Heart right ventricle (tissue), 16 donors: ENCODE measurements around the gene EDIL3. TPM values are rescaled to one million over a fixed set of nuclear protein-coding genes. Genes with fewer than 3 reads are reported as not detected.

Experiments
- ATAC-seq, 8 donors: fragments of 200-7000 bp; cut with Tn5 transposase; one replicate each; pipeline ENCODE4 v1.9.1; 2020; ENCODE audit warnings: mild to moderate bottlenecking in 8 of 8, moderate library complexity in 8 of 8, moderate number of reproducible peaks in 1 of 8
- DNase-seq, 2 donors: peaks; one replicate each; pipeline ENCODE4 v3.0.0-alpha.2; 2020
- H3K27ac ChIP-seq, 10 donors: fragments of 200-600 bp; sonication (generic) in 2 of 10; one replicate each; pipeline versions ENCODE4 v1.5.0 to v1.8.0; 2020 to 2022; ENCODE audit warnings: mild to moderate bottlenecking in 3 of 10
- H3K27me3 ChIP-seq, 7 donors: fragments of 200-600 bp; one replicate each; pipeline ENCODE4 v1.8.0; 2021 to 2022; ENCODE audit warnings: mild to moderate bottlenecking in 2 of 7
- H3K36me3 ChIP-seq, 9 donors: fragments of 200-600 bp; sonication (generic) in 1 of 9; one replicate each; pipeline versions ENCODE4 v1.5.0 to v1.8.0; 2020 to 2022; ENCODE audit warnings: mild to moderate bottlenecking in 2 of 9
- H3K4me1 ChIP-seq, 9 donors: fragments of 200-600 bp; sonication (generic) in 1 of 9; one replicate each; pipeline versions ENCODE4 v1.5.0 to v1.8.0; 2020 to 2022; ENCODE audit warnings: mild to moderate bottlenecking in 4 of 9
- H3K4me3 ChIP-seq, 10 donors: fragments of 200-600 bp; sonication (generic) in 2 of 10; one replicate each; pipeline versions ENCODE4 v1.5.0 to v1.8.0; 2020 to 2022; ENCODE audit warnings: mild to moderate bottlenecking in 7 of 10, moderate library complexity in 2 of 10
- H3K9me3 ChIP-seq, 11 donors: fragments of 200-600 bp in 10 of 11; sonication (generic) in 2 of 11; one replicate each; pipeline versions ENCODE4 v1.5.0 to v1.8.0; 2013 to 2022; ENCODE audit warnings: mild to moderate bottlenecking in 2 of 11, control low read depth in 1 of 11, moderate library complexity in 1 of 11
- WGBS, 2 donors: extraction: QIAGEN DNeasy Blood & Tissue Kit; methylation state at CpG; one replicate each; pipeline ENCODE4 v1.1.7; 2013; ENCODE audit warnings: inconsistent platforms in 1 of 2; 5-methylcytosine and 5-hydroxymethylcytosine counted together
- intact Hi-C, 10 donors: fragments of 100-400 bp; cut with DNase I; formaldehyde crosslinking; loops; one replicate each; pipeline versions ENCODE4 v1.11.1 to v1.14.2; 2022
- long read RNA-seq, 3 donors: library from polyadenylated mRNA; unstranded; transcript quantifications; one replicate each; pipeline ENCODE4 v2.0.0, GENCODE V29; 2020 to 2021
- polyA plus RNA-seq, 2 donors: library from polyadenylated mRNA; stranded (reverse); fragments of 200-250 nt; gene quantifications; one replicate each; pipeline ENCODE4 v1.2.3, GENCODE V29; 2013
- total RNA-seq, 10 donors: library from RNA; stranded (reverse); fragmentation: NEBNext Ultra II Directional in 3 of 10; extraction: Animal tissue kit (Norgen Biotek cat#: 25700) in 3 of 10; gene quantifications; one replicate each; pipeline versions ENCODE4 v1.2.1 to v1.2.4, GENCODE V29; 2021 to 2023
- TF ChIP-seq, protein P1 (sequence below), 9 donors: fragments of 200-600 bp; sonication (generic) in 2 of 9; IDR thresholded peaks; one replicate each; pipeline versions ENCODE4 v1.5.0 to v1.8.0; 2021 to 2022; ENCODE audit warnings: antibody characterized with exemption in 9 of 9, mild to moderate bottlenecking in 5 of 9, moderate library complexity in 1 of 9
- donor health status: Arrhythmogenic right ventricular cardiomyopathy.
- donor health status: ischemic (EF 13 %, LVEDD 7.1; RV severe dilation, severe dysfunction).
- donor health status: healthy with polysubstance abuse.
- donor health status: DM: no; HTN: yes; CAD: no.
- donor health status: DM: no; HTN: no; CAD: no.
- donor health status: ischemic (EF 25% LVEDD 6.9; RV normal size, moderate dysfunction).
- donor health status: ischemic (EF 25% LVEDD 5.7; RV mildly dilated, moderate dysfunction).
- donor health status: healthy.
- donor health status: DM: yes; HTN: yes; CAD: no.
- donor health status: Ischemic cardiomyopathy.
- donor health status: ischemic (EF 35%, LVEDD 5.7; RV mildly dilated, moderate dysfunction).
- donor health status: nonischemic (EF 11% LVEDD 7.7; RV severe dilation, severe dysfunction).
- donor health status: DM: yes; HTN: yes; CAD: no.
- donor health status: PGD.
- donor health status: ischemic (EF 29% LVEDD 5.4; RV normal size, mild dysfunction).
- donor health status: nonischemic (EF 23%, LVEDD 6.1; RV moderate dilation, normal function).

The EDIL3 gene, protein sequence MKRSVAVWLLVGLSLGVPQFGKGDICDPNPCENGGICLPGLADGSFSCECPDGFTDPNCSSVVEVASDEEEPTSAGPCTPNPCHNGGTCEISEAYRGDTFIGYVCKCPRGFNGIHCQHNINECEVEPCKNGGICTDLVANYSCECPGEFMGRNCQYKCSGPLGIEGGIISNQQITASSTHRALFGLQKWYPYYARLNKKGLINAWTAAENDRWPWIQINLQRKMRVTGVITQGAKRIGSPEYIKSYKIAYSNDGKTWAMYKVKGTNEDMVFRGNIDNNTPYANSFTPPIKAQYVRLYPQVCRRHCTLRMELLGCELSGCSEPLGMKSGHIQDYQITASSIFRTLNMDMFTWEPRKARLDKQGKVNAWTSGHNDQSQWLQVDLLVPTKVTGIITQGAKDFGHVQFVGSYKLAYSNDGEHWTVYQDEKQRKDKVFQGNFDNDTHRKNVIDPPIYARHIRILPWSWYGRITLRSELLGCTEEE
- 10 to 100 TPM in 1 of 10 donors, 1 to 10 TPM in 9; 2.4 to 10.0 (median 4.8) TPM for total RNA-seq
- 1 to 10 TPM; 1.6 to 1.8 TPM for polyA plus RNA-seq
- long read RNA-seq, donor 1, partial matches to known transcripts, result 0 of 1 reads
- long read RNA-seq, donor 1, other reads (novel, unspliced or antisense), result 1 of 1 reads
- long read RNA-seq, donor 2, full-length matches to known transcripts, result 3 of 4 reads
- long read RNA-seq, donor 2, partial matches to known transcripts, result 0 of 4 reads
- long read RNA-seq, donor 2, other reads (novel, unspliced or antisense), result 1 of 4 reads
- long read RNA-seq, donor 3, full-length matches to known transcripts, result 3 of 9 reads
- long read RNA-seq, donor 3, partial matches to known transcripts, result 2 of 9 reads
- long read RNA-seq, donor 3, other reads (novel, unspliced or antisense), result 4 of 9 reads

DNA sequence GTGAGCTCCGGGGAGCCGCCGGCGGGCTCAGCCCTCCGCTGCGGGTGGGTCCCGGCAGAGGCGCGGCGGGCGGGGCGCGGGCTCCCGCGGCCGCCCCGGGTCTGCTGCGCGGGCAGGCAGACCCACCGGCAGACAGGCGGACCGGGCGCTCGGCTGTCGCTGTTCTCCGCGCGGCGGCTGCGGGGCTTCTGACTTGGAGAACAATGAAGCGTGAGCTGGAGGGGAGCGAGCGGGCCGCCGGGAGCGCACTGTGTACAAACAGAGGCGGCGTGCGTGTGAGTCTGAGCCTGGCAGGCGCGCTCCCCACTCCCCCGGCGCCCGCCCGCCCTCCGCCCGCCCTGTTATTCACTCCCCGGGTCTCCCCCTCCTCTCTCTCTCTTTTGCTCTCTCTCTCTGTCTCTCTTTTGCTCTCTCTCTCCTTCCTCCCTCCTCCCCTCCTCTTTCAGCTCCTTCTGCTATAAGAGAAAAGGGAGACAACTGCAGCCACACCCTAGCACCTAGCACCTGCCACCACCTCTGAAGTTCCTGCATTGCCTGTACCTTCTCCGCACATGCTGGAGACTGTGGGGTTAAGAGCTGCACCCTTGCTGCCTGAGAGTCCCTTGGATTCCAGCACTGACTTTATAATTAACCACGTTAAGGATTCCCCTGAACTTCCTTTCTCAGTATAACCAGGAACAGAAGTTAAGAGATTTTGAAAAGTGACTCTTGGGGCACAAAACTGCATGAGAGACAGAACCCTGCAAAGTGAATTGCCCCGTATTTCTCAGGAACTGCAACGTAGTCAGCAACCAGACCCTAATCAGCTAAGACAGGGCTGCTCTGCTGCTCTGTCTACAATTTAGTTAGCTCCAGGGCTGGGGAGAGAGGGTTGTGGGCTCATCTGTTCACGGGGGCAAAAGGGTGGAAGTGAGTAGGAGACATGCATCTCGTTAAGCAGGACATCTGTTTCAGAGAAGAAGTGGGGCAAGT is at the start of gene EDIL3:
TSS of gene EDIL3 (minus strand) at position 277 of the 972 bp plus-strand sequence. CDS start 506 bp downstream, outside the sequence.
- WGBS, 2 donors, result 1% methylated on average over 52 to 54 of the region's 54 CpGs
- Histone ChIP-seq H3K27me3 (peaks cover 0 to 69% (median 50%) of the 10 kb centered on the region in 7 donors), H3K9me3 (no peaks in the 10 kb centered on the region), H3K4me1 (peaks cover 0 to 23% (median 5%) of the 10 kb centered on the region in 9 donors), H3K4me3 (peak within 1 kb of the TSS; percentile 14 to 57 (median 53)), H3K27ac (peak within 1 kb of the TSS in 7 of 10 donors; percentile 8 to 57 (median 40)), H3K36me3 (no peaks in the 10 kb centered on the region)
- TF ChIP-seq, protein P1, sequence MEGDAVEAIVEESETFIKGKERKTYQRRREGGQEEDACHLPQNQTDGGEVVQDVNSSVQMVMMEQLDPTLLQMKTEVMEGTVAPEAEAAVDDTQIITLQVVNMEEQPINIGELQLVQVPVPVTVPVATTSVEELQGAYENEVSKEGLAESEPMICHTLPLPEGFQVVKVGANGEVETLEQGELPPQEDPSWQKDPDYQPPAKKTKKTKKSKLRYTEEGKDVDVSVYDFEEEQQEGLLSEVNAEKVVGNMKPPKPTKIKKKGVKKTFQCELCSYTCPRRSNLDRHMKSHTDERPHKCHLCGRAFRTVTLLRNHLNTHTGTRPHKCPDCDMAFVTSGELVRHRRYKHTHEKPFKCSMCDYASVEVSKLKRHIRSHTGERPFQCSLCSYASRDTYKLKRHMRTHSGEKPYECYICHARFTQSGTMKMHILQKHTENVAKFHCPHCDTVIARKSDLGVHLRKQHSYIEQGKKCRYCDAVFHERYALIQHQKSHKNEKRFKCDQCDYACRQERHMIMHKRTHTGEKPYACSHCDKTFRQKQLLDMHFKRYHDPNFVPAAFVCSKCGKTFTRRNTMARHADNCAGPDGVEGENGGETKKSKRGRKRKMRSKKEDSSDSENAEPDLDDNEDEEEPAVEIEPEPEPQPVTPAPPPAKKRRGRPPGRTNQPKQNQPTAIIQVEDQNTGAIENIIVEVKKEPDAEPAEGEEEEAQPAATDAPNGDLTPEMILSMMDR (IDR thresholded peaks at IDR 0.05), result no peak
- intact Hi-C loops, result loop anchor here in 1 of 10 donors (5.0 kb wide), 1 partner anchor 663 kb away; the partner anchor contains the start of gene HAPLN1
- DNase-seq (peak; percentile 8 to 18), ATAC-seq (peak in 6 of 8 donors; percentile 19 to 58 (median 30))

DNA sequence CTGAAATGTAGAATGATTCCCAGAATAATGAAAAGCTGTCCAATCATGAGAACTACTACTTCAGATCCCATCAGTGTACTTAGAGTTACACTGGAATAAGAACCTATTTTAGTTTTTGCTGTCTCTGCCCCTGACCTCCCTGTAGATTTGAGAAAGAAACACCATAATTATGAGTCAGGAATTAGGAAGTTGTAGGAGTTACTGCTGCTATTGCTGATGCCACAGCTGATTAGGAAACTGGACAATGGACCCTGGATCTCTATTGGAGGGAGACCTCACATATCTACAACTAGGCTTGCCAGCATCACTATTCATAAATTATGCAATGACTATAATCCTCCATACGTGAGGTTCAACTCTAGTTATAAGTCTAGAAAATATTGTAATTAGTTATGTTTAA is 48.8 kb upstream of the EDIL3 start:
- DNase-seq (no peak), ATAC-seq (no peak)
- Histone ChIP-seq H3K9me3 (peaks cover 0 to 5% (median 0%) of the 10 kb centered on the region in 11 donors), H3K27me3 (no peaks in the 10 kb centered on the region), H3K4me1 (no peaks in the 10 kb centered on the region), H3K36me3 (no peaks in the 10 kb centered on the region), H3K4me3 (no peak overlapping the region), H3K27ac (no peak overlapping the region)
- TF ChIP-seq, protein P1 (IDR thresholded peaks at IDR 0.05), result no peak
- intact Hi-C loops, result no loop called here
- 67 to 71% methylated on average over 1 of the region's 1 CpG for WGBS, 2 donors

DNA sequence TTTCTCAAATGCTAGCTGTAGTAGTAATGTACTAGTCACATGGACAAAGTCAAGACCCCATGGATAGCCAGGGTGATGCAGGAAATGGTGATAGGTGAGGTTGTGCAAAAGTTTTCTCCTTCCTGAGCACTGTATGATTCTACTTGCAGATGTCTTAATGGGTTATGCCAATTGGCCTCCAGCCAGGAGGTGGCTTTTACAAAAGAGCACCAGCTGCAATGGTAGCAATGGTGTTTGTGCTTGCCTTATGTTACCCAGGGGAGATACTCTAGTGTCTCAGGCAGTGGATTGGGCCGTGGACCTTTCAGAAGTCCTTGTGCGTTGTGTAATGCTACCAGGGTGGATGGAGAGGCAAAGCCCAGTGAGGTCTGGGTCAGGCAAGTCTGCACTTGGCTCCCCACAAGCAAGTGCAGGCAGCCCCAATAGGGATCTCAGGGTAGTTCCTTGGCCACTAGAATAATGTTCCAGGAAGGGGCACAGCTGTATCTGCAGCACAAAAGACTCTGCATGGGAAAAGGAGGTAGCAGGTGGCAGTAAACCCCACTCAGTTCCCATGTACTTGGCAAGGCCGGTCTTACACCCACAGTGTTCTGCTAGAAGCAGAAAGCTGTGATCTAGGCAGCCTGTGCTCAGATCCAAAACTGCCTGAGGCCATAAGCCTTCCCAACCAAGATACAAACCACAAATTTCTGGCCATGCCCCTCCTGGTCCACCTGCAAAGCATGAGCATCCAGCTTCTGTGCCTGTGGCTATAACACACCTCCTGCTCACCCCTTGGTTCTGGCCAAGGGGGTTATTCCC is 46.4 kb upstream of the EDIL3 start:
- intact Hi-C loops, result no loop called here
- WGBS, 2 donors, result 80 to 83% methylated on average over 3 of the region's 3 CpGs

More for the DNA sequence above, 46.4 kb upstream of the EDIL3 start:
- Histone ChIP-seq H3K27ac (no peak overlapping the region), H3K36me3 (no peaks in the 10 kb centered on the region), H3K4me1 (no peaks in the 10 kb centered on the region), H3K4me3 (no peak overlapping the region), H3K27me3 (no peaks in the 10 kb centered on the region), H3K9me3 (peaks cover 0 to 22% (median 0%) of the 10 kb centered on the region in 11 donors)
- TF ChIP-seq, protein P1 (IDR thresholded peaks at IDR 0.05), result no peak
- DNase-seq (no peak), ATAC-seq (no peak)
